NCI-H2196 treated with DMSO at 0.1 percent for 48 hours (cell line): Measurements from ENCODE around the gene SOCS3.

Source experiments
- DNase-seq: peaks from one replicate; lab custom pipeline; 2025; ENCODE audit not compliant: unreplicated experiment; lab: John Stamatoyannopoulos, UW

The SOCS3 gene

GRCh38 chr17:78391051-78391431 is 31.2 kb upstream of the SOCS3 start:
- DNase-seq: no peak

- no peak for DNase-seq
Observed at GRCh38 chr17:78390241-78391050, 30.6 kb upstream of the SOCS3 start.

- no peak for DNase-seq
Observed at GRCh38 chr17:78387977-78388941, 28.4 kb upstream of the SOCS3 start.

- no peak for DNase-seq
Observed at GRCh38 chr17:78384479-78385175, 24.8 kb upstream of the SOCS3 start.

GRCh38 chr17:78383725-78384471 is 24.0 kb upstream of the SOCS3 start:
- DNase-seq: no peak

GRCh38 chr17:78381601-78382232 is 21.8 kb upstream of the SOCS3 start:
- no peak for DNase-seq

- DNase-seq: no peak
Observed at GRCh38 chr17:78380370-78380769, 20.5 kb upstream of the SOCS3 start.

- DNase-seq: no peak
Observed at GRCh38 chr17:78379131-78379491, 19.2 kb upstream of the SOCS3 start.

GRCh38 chr17:78378225-78379130 is 18.6 kb upstream of the SOCS3 start, which contains the start of gene PGS1:
Gene PGS1, plus strand, starts transcription at chr17:78378649. Its CDS starts 17 bp downstream, at chr17:78378666.
- DNase-seq: peak; percentile 70

- no peak for DNase-seq
Observed at GRCh38 chr17:78377858-78378224, 18.0 kb upstream of the SOCS3 start.

GRCh38 chr17:78376161-78376560 is 16.3 kb upstream of the SOCS3 start:
- no peak for DNase-seq

GRCh38 chr17:78375401-78376151 is 15.7 kb upstream of the SOCS3 start:
- no peak for DNase-seq

- no peak for DNase-seq
Observed at GRCh38 chr17:78374631-78375274, 14.9 kb upstream of the SOCS3 start.

- DNase-seq: no peak
Observed at GRCh38 chr17:78374189-78374588, 14.3 kb upstream of the SOCS3 start.

GRCh38 chr17:78372841-78373240 is 13.0 kb upstream of the SOCS3 start:
- no peak for DNase-seq

GRCh38 chr17:78371056-78371455 is 11.2 kb upstream of the SOCS3 start:
- DNase-seq: no peak

- DNase-seq: no peak
Observed at GRCh38 chr17:78369791-78370381, 10.0 kb upstream of the SOCS3 start.
